Hematopoietic multipotent progenitor cell treated with erythropoietin and hydrocortisone succinate and interleukin-3 and kit ligand, for 8 days (in vitro differentiated cells): ENCODE measurements around the gene LY6G5B.

Experiments used
- DNase-seq: peaks from one replicate; pipeline ENCODE4 v3.0.0-alpha.2; 2015

Gene LY6G5B

GRCh38 chr6:31669676-31670075, at the start of gene LY6G5B:
LY6G5B (plus strand) TSS chr6:31669976; CDS start chr6:31670951, 975 bp downstream.
- DNase-seq: no peak

GRCh38 chr6:31620586-31621319, 49.0 kb upstream of the LY6G5B start, which contains the start of gene PRRC2A:
PRRC2A (plus strand) TSS chr6:31620715; CDS start chr6:31622790, 2,075 bp downstream.
- peak; percentile 78 for DNase-seq

GRCh38 chr6:31621320-31621939, 48.3 kb upstream of the LY6G5B start:
- DNase-seq: no peak

GRCh38 chr6:31621991-31622390, 47.8 kb upstream of the LY6G5B start:
- DNase-seq: no peak

GRCh38 chr6:31622684-31623091, 47.1 kb upstream of the LY6G5B start:
- no peak for DNase-seq

GRCh38 chr6:31624070-31624469, 45.7 kb upstream of the LY6G5B start:
- DNase-seq: no peak

- DNase-seq: no peak
Observed at GRCh38 chr6:31626952-31627351, 42.8 kb upstream of the LY6G5B start.

GRCh38 chr6:31627690-31628287, 42.0 kb upstream of the LY6G5B start:
- DNase-seq: no peak

- no peak for DNase-seq
Observed at GRCh38 chr6:31629014-31629413, 40.8 kb upstream of the LY6G5B start.

GRCh38 chr6:31630177-31630934, 39.4 kb upstream of the LY6G5B start:
- DNase-seq: no peak

GRCh38 chr6:31631209-31631608, 38.6 kb upstream of the LY6G5B start:
- no peak for DNase-seq

- DNase-seq: no peak
Observed at GRCh38 chr6:31631681-31632278, 38.0 kb upstream of the LY6G5B start.

- DNase-seq: no peak
Observed at GRCh38 chr6:31632279-31632946, 37.4 kb upstream of the LY6G5B start.

GRCh38 chr6:31633447-31633846, 36.3 kb upstream of the LY6G5B start:
- no peak for DNase-seq

- no peak for DNase-seq
Observed at GRCh38 chr6:31634131-31634530, 35.6 kb upstream of the LY6G5B start.

GRCh38 chr6:31634969-31635575, 34.7 kb upstream of the LY6G5B start:
- no peak for DNase-seq

GRCh38 chr6:31636698-31637596, 32.8 kb upstream of the LY6G5B start:
- DNase-seq: no peak

- no peak for DNase-seq
Observed at GRCh38 chr6:31639043-31639442, 30.7 kb upstream of the LY6G5B start.

- DNase-seq: no peak
Observed at GRCh38 chr6:31639449-31639861, 30.3 kb upstream of the LY6G5B start.

GRCh38 chr6:31640612-31641011, 29.2 kb upstream of the LY6G5B start:
- no peak for DNase-seq

GRCh38 chr6:31641370-31641769, 28.4 kb upstream of the LY6G5B start:
- no peak for DNase-seq
